ENCODE measurements around the gene FAM200A. TPM values are rescaled to one million over a fixed set of nuclear protein-coding genes. Genes with fewer than 3 reads are reported as not detected.

The FAM200A gene
- total and polyA plus RNA-seq, 12 donors = 4.0 to 10.7 (median 7.3) TPM

DNA sequence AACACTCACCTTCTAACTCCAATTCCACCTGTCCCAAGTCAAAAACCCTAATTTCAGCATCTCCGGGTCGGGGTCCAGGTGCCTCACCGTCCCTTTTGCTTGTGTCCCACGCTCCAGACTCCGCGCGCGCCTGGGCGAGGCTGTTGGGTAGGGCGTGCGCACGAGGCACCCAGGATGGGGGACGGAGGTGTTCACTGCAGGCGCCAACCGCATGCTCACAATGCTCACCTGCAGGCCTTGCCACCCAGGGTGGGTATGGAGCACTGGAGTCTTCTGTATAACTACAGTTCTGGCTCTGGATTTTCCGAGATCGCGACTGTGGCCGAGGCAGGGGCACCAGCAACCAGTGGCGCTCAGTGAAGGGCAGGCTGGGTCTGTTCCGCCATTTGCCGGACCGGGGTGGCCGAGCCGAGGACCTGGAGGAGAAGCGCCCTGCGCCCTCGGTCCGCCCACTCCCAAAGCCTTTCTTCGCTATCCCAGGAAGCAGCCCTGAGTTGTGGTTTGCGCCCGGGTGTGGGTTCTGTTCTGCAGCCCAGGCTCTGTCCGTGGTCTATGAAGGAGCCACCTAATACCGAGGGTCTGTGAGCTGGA is 8.7 kb downstream of the FAM200A start:
- 93 to 97% (median 95%) methylated on average over 9 to 34 of the region's 34 CpGs for WGBS, 4 donors
- H3K27ac ChIP-seq = no peak overlapping the region

DNA sequence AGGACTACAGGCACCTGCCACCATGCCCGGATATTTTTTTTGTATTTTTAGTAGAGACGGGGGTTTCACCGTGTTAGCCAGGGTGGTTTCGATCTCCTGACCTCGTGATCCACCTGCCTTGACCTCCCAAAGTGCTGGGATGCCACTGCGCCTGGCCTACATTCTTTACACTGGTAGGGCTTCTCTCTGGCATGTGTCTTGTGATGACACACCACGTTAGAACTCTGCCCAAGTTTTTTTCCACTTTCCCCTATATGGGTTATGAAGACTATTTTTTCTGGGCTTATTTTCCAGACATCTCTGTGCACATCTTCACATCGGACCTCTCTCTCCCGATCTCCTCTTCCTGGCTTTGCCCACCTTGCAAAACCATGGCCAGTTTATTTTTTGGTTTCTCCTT is 10.7 kb downstream of the FAM200A start:
- Histone ChIP-seq H3K27me3 (no peaks in the 10 kb centered on the region), H3K27ac (no peak overlapping the region), H3K4me1 (replicated peaks in 1 of 2) (no peaks in the 10 kb centered on the region), H3K36me3 (replicated peaks in 1 of 2) (no peaks in the 10 kb centered on the region), H3K9me3 (replicated peaks in 1 of 3) (peaks cover 0 to 19% (median 0%) of the 10 kb centered on the region in 3 donors), H3K4me3 (no peak overlapping the region)
- intact Hi-C loops (cut with DNase I) = no loop called here
- WGBS, 4 donors = 88 to 92% (median 89%) methylated on average over 9 of the region's 9 CpGs
- no peak for DNase-seq
- no peak for TF ChIP-seq POLR2A (IDR thresholded peaks at IDR 0.05)
- TF ChIP-seq, protein P1, sequence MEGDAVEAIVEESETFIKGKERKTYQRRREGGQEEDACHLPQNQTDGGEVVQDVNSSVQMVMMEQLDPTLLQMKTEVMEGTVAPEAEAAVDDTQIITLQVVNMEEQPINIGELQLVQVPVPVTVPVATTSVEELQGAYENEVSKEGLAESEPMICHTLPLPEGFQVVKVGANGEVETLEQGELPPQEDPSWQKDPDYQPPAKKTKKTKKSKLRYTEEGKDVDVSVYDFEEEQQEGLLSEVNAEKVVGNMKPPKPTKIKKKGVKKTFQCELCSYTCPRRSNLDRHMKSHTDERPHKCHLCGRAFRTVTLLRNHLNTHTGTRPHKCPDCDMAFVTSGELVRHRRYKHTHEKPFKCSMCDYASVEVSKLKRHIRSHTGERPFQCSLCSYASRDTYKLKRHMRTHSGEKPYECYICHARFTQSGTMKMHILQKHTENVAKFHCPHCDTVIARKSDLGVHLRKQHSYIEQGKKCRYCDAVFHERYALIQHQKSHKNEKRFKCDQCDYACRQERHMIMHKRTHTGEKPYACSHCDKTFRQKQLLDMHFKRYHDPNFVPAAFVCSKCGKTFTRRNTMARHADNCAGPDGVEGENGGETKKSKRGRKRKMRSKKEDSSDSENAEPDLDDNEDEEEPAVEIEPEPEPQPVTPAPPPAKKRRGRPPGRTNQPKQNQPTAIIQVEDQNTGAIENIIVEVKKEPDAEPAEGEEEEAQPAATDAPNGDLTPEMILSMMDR (IDR thresholded peaks at IDR 0.05) = no peak

More for the DNA sequence above, 8.7 kb downstream of the FAM200A start:
- Histone ChIP-seq H3K36me3 (replicated peaks in 1 of 2) (no peaks in the 10 kb centered on the region), H3K4me3 (no peak overlapping the region), H3K27me3 (no peaks in the 10 kb centered on the region), H3K9me3 (replicated peaks in 1 of 3) (peaks cover 0 to 19% (median 0%) of the 10 kb centered on the region in 3 donors), H3K4me1 (replicated peaks in 1 of 2) (no peaks in the 10 kb centered on the region)
- intact Hi-C loops (cut with DNase I) = no loop called here
- no peak for TF ChIP-seq POLR2A (IDR thresholded peaks at IDR 0.05)
- TF ChIP-seq, protein P1 (IDR thresholded peaks at IDR 0.05) = no peak
- DNase-seq = no peak

DNA sequence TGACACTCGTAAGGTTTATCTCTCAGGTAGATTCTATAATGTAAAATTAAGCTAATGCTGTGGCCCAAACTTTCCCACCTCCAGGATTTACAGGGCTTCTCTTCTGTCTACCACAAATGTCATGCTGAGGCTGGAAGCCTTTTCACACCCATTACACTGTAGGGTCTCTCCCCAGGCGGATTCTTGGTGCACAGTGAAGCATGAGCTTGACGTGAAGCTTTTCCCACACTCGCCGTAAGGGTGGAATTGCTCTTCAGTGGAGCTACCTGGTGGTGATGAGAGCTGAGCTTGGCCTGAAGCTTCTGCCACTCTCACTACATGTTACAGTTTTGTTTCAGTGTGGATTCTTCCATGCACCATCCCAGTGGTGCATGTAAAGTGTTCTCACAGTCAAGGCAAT is 11.4 kb downstream of the FAM200A start:
- Histone ChIP-seq H3K36me3 (replicated peaks in 1 of 2) (no peaks in the 10 kb centered on the region), H3K27me3 (no peaks in the 10 kb centered on the region), H3K9me3 (replicated peaks in 1 of 3) (peaks cover 0 to 19% (median 0%) of the 10 kb centered on the region in 3 donors), H3K27ac (no peak overlapping the region), H3K4me3 (no peak overlapping the region), H3K4me1 (replicated peaks in 1 of 2) (no peaks in the 10 kb centered on the region)
- TF ChIP-seq POLR2A (IDR thresholded peaks at IDR 0.05) = no peak
- TF ChIP-seq, protein P1 (IDR thresholded peaks at IDR 0.05) = no peak
- 90 to 95% (median 91%) methylated on average over 5 of the region's 5 CpGs for WGBS, 4 donors
- intact Hi-C loops (cut with DNase I) = no loop called here
- no peak for DNase-seq

DNA sequence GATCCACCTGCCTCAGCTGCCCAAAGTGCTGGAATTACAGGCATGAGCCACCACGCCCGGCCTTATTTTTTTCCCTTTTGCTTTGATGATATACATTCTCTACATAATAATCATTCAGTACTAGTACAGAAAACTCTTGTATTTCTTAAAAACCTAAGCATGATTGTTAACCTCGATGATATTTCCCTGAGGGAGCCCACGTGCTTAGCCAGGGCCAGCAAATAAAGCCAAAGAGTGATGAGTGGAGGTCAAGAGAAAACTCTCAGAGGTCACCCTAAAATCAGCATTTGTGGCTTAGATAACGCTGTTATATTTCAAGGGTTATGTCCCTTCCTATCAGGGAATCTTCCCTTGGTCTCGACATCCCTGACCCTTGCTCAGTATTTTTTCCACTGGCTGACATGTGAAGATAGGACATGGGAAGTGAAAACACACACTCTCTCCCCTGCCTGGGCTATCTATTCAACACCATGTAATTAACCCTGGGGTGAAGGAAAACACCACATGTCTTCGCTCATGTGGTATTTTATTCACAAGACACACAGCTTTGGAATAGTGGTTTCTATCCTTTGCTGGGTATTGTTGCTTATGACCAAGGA is 12.6 kb downstream of the FAM200A start:
- 41 to 54% (median 46%) methylated on average over 7 of the region's 7 CpGs for WGBS, 4 donors
- H3K27ac ChIP-seq = no peak overlapping the region
- TF ChIP-seq, protein P1 (IDR thresholded peaks at IDR 0.05) = no peak
- no peak for TF ChIP-seq POLR2A (IDR thresholded peaks at IDR 0.05)
- intact Hi-C loops (cut with DNase I) = no loop called here
- no peak for DNase-seq
- no peaks in the 10 kb centered on the region for H3K27me3 ChIP-seq
- no peaks in the 10 kb centered on the region for H3K4me1 ChIP-seq (replicated peaks in 1 of 2)
- no peaks in the 10 kb centered on the region for H3K36me3 ChIP-seq (replicated peaks in 1 of 2)
- peaks cover 0 to 19% (median 0%) of the 10 kb centered on the region in 3 donors for H3K9me3 ChIP-seq (replicated peaks in 1 of 3)
- H3K4me3 ChIP-seq = no peak overlapping the region

All from adrenal gland (tissue), 12 donors.